ENCODE results near the gene ANKH.

Gene ANKH

DNA sequence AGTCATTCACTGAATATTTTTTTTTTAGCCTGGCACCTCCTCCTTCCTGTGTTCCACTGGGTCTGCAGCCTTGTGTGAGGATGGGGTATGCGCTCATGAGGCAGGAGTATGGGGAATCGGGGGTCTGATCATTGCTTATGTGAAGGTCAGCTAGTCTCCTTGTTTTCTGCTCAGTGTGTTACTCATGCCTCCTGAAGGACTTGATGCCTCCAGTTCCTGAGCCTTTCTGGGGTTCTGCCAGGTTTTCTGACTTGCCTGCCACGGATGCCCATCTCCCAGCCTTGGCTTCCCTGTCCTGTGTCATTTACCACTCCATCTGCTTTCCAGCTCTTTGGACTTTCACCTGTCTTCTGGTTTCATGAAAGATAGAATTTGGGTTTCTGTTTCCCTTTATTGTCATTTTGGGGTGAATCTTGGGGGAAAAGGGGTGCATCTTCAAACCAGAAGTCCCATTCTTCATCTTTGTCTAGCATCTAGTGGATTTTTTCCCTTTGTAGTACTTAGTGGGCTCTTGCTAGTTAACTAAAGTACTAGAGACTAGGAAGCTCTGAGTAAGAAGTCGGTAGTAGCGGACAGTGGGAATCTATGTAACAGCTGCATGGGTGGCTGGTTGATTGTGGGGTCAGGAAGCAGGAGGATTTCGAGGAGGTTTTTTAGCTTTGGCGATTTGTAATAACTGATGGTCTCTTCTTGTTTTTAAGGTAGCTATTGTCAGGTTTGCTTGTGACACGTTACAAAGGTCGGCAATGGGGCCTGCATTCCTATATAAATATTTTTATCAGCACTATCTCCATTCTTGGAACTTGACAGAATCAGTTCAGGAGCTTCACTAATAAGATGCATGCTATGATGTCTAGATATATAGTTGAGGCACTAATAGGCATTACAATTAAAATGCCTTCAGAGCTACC, 198.8 kb downstream of the ANKH start:
- no peak overlapping the region for H3K27ac ChIP-seq (ENCODE audit: low read length)
- ATAC-seq (ENCODE audit: insufficient read depth, low read depth): no peak
- H3K4me3 ChIP-seq (ENCODE audit: low read depth in 1 of 2, low read length in 2 of 2): no peak overlapping the region
- H2AFZ ChIP-seq (ENCODE audit: low read depth, low read length): no peak overlapping the region
- H3K27me3 ChIP-seq (ENCODE audit: insufficient read depth, low read length, poor library complexity): no peaks in the 10 kb centered on the region
- H3K4me2 ChIP-seq (ENCODE audit: insufficient read depth, low read length): no peak overlapping the region
- peaks cover 30% of the 10 kb centered on the region for H3K36me3 ChIP-seq (ENCODE audit: insufficient read depth, low read length)
- H3K4me1 ChIP-seq (ENCODE audit: insufficient read depth, low read length): peaks cover 35% of the 10 kb centered on the region
- no peak for DNase-seq
- TF ChIP-seq CTCF (IDR thresholded peaks at IDR 0.05; ENCODE audit: borderline replicate concordance, extremely low read depth, low read length, poor library complexity, severe bottlenecking) (no peak), EZH2 (IDR thresholded peaks at IDR 0.05; ENCODE audit: borderline replicate concordance, low read depth, low read length, severe bottlenecking) (no peak)
- H3K9me3 ChIP-seq (ENCODE audit: insufficient read depth, low read length, severe bottlenecking): no peaks in the 10 kb centered on the region
- H4K20me1 ChIP-seq (ENCODE audit: insufficient read depth, low read length): peaks cover 77% of the 10 kb centered on the region
- H3K79me2 ChIP-seq (ENCODE audit: insufficient read depth, low read length): peaks cover 99% of the 10 kb centered on the region
- H3K9ac ChIP-seq (ENCODE audit: low read depth, low read length): no peak overlapping the region

DNA sequence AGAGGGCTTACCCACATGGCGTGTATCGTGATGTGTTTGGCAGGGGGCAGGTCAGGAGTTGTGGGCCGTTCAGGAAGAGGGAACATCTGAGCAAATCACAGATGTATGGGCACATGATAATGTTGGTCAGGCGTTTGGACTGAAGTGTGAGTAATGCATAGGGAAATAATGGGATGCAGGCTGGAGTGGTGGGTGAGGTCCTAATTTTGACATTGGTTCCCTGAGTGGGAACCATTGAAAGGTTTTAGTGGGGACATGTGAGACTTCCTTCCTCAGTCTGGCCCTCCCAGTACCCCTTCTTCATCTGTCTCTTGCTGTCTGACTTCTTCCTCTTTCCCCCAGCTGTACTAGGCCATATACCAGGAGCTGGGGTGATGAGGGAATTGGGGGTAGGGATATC, 199.5 kb downstream of the ANKH start:
- Histone ChIP-seq H4K20me1 (ENCODE audit: insufficient read depth, low read length) (peaks cover 83% of the 10 kb centered on the region), H3K36me3 (ENCODE audit: insufficient read depth, low read length) (peaks cover 31% of the 10 kb centered on the region; the same call in 1 of the 2 replicates), H2AFZ (ENCODE audit: low read depth, low read length) (no peak overlapping the region), H3K4me3 (ENCODE audit: low read depth in 1 of 2, low read length in 2 of 2) (no peak overlapping the region), H3K4me1 (ENCODE audit: insufficient read depth, low read length) (peaks cover 41% of the 10 kb centered on the region), H3K4me2 (ENCODE audit: insufficient read depth, low read length) (peak overlapping the region; percentile 35; the same call in 1 of the 2 replicates), H3K9me3 (ENCODE audit: insufficient read depth, low read length, severe bottlenecking) (no peaks in the 10 kb centered on the region), H3K27ac (ENCODE audit: low read length) (no peak overlapping the region), H3K27me3 (ENCODE audit: insufficient read depth, low read length, poor library complexity) (no peaks in the 10 kb centered on the region), H3K9ac (ENCODE audit: low read depth, low read length) (no peak overlapping the region), H3K79me2 (ENCODE audit: insufficient read depth, low read length) (peaks cover 99% of the 10 kb centered on the region)
- no peak for DNase-seq
- no peak for ATAC-seq (ENCODE audit: insufficient read depth, low read depth)
- no peak for TF ChIP-seq EZH2 (IDR thresholded peaks at IDR 0.05; ENCODE audit: borderline replicate concordance, low read depth, low read length, severe bottlenecking)
- no peak for TF ChIP-seq CTCF (IDR thresholded peaks at IDR 0.05; ENCODE audit: borderline replicate concordance, extremely low read depth, low read length, poor library complexity, severe bottlenecking)

DNA sequence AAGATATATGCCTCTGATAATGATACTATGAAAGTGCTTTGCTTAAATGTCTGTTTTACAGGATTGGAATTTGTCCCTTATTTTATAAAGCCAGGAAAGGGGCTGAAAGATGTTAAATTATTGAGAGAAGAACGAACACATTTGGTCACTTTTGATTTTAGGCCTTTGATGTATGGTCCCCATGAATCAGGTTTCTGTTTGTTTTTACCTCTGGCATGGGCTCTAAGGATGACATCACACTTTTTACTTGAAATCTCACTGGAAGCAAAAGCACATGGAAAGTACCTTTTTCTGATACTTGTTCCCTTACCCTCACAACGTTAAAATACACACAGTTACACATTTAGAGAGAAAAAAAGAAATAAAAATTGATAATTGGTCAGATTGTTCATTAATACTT, 200.2 kb downstream of the ANKH start:
- Histone ChIP-seq H3K9me3 (ENCODE audit: insufficient read depth, low read length, severe bottlenecking) (no peaks in the 10 kb centered on the region), H3K79me2 (ENCODE audit: insufficient read depth, low read length) (peaks cover 99% of the 10 kb centered on the region), H3K4me3 (ENCODE audit: low read depth in 1 of 2, low read length in 2 of 2) (no peak overlapping the region), H4K20me1 (ENCODE audit: insufficient read depth, low read length) (peaks cover 86% of the 10 kb centered on the region), H3K9ac (ENCODE audit: low read depth, low read length) (no peak overlapping the region), H3K4me1 (ENCODE audit: insufficient read depth, low read length) (peaks cover 48% of the 10 kb centered on the region), H3K4me2 (ENCODE audit: insufficient read depth, low read length) (no peak overlapping the region), H3K27me3 (ENCODE audit: insufficient read depth, low read length, poor library complexity) (no peaks in the 10 kb centered on the region), H3K36me3 (ENCODE audit: insufficient read depth, low read length) (peaks cover 32% of the 10 kb centered on the region; the same call in 1 of the 2 replicates), H2AFZ (ENCODE audit: low read depth, low read length) (no peak overlapping the region), H3K27ac (ENCODE audit: low read length) (no peak overlapping the region)
- TF ChIP-seq CTCF (IDR thresholded peaks at IDR 0.05; ENCODE audit: borderline replicate concordance, extremely low read depth, low read length, poor library complexity, severe bottlenecking) (no peak), EZH2 (IDR thresholded peaks at IDR 0.05; ENCODE audit: borderline replicate concordance, low read depth, low read length, severe bottlenecking) (no peak)
- DNase-seq (no peak), ATAC-seq (ENCODE audit: insufficient read depth, low read depth) (no peak)

Data from DND-41 (cell line).